AG09309 (cell line): ENCODE data around the gene CS.
A peak's percentile ranks its signal among the peaks of the same experiment; 100 is the strongest.
"Not testable (repeated sequence)": the region's sequence is repeated elsewhere in the genome, so short reads cannot be mapped to it uniquely, and the experiment has no call there.

Source experiments
- DNase-seq: peaks from one replicate; pipeline ENCODE4 v3.0.0-alpha.2; 2010; ENCODE audit warnings: low read depth
- H3K4me3 ChIP-seq: 2 replicates; pipeline ENCODE4 v1.5.1; 2011; ENCODE audit warnings: mild to moderate bottlenecking, low read depth, low read length, moderate library complexity; ENCODE audit not compliant: control insufficient read depth
- CTCF ChIP-seq: IDR thresholded peaks from 2 replicates; pipeline ENCODE4 v1.5.1; 2011; ENCODE audit warnings: mild to moderate bottlenecking, low read depth, low read length, inconsistent platforms; ENCODE audit not compliant: insufficient read depth, control insufficient read depth; ENCODE audit errors: missing control alignments

CS gene

GRCh38 chr12:56266693-56267442, 33.3 kb downstream of the CS start, which contains the start of gene COQ10A:
COQ10A (plus strand) TSS chr12:56266942; CDS start chr12:56267119, 177 bp downstream.
- peak within 1 kb of the TSS; percentile 74 for H3K4me3 ChIP-seq
- TF ChIP-seq CTCF: peak; percentile 79
- peak; percentile 39 for DNase-seq

GRCh38 chr12:56266068-56266692, 34.0 kb downstream of the CS start:
- peak overlapping the region; percentile 74 for H3K4me3 ChIP-seq
- DNase-seq: not testable (repeated sequence)

- H3K4me3 ChIP-seq, DNase-seq: not testable (repeated sequence)
These were observed 37.2 kb downstream of the CS start for GRCh38 chr12:56262955-56263354.

- DNase-seq: peak; percentile 55
- no peak for TF ChIP-seq CTCF
- no peak overlapping the region for H3K4me3 ChIP-seq
These were observed 38.5 kb downstream of the CS start for GRCh38 chr12:56261503-56262232.

GRCh38 chr12:56260921-56261320, 39.2 kb downstream of the CS start:
- no peak overlapping the region for H3K4me3 ChIP-seq
- no peak for TF ChIP-seq CTCF
- no peak for DNase-seq

- no peak overlapping the region for H3K4me3 ChIP-seq
- no peak for TF ChIP-seq CTCF
- no peak for DNase-seq
These were observed 39.8 kb downstream of the CS start for GRCh38 chr12:56260380-56260779.

GRCh38 chr12:56258820-56259183, 41.3 kb downstream of the CS start:
- TF ChIP-seq CTCF: no peak
- DNase-seq: no peak
- peak overlapping the region; percentile 77 for H3K4me3 ChIP-seq
